GM23338 (cell line): ENCODE data around the gene CNTNAP3. TPM values are rescaled to one million over a fixed set of nuclear protein-coding genes. Genes with fewer than 3 reads are reported as not detected.
"Not testable (repeated sequence)": the region's sequence is repeated elsewhere in the genome, so short reads cannot be mapped to it uniquely, and the experiment has no call there.

Source experiments
- ATAC-seq: fragments of 200-7000 bp; cut with Tn5 transposase; 3 replicates; pipeline ENCODE4 v1.9.1; 2020
- DNase-seq: peaks from one replicate; pipeline ENCODE4 v3.0.0-alpha.2; 2015; ENCODE audit warnings: low spot score
- H2AFZ ChIP-seq: fragments of 200-600 bp; sonication (generic); 2 replicates; pipeline ENCODE4 v1.8.0; 2016; ENCODE audit warnings: antibody characterized with exemption, mild to moderate bottlenecking, moderate library complexity
- H3F3A ChIP-seq: fragments of 200-600 bp; sonication (generic); replicated peaks from 2 replicates; pipeline ENCODE4 v1.8.0; 2017; ENCODE audit warnings: antibody characterized with exemption, mixed run types, low read depth
- H3K27ac ChIP-seq: fragments of 200-600 bp; sonication (generic); 2 replicates; pipeline ENCODE4 v1.6.1; 2016; ENCODE audit warnings: low read depth
- H3K27me3 ChIP-seq: fragments of 200-600 bp; sonication (generic); 2 replicates; pipeline ENCODE4 v1.8.0; 2016; ENCODE audit warnings: mild to moderate bottlenecking, mixed run types, moderate library complexity; ENCODE audit not compliant: insufficient read depth
- H3K36me3 ChIP-seq: fragments of 200-600 bp; sonication (generic); 2 replicates; pipeline ENCODE4 v1.8.0; 2016; ENCODE audit warnings: mild to moderate bottlenecking; ENCODE audit not compliant: insufficient read depth
- H3K4me1 ChIP-seq: fragments of 200-600 bp; sonication (generic); 2 replicates; pipeline ENCODE4 v1.8.0; 2016; ENCODE audit warnings: mild to moderate bottlenecking, moderate library complexity; ENCODE audit not compliant: insufficient read depth
- H3K4me2 ChIP-seq: fragments of 200-600 bp; sonication (generic); 2 replicates; pipeline ENCODE4 v1.7.1; 2017; ENCODE audit warnings: mixed run types
- H3K4me3 ChIP-seq: fragments of 200-600 bp; sonication (generic); 2 replicates; pipeline ENCODE4 v1.6.1; 2016; ENCODE audit warnings: mixed run types
- H3K79me2 ChIP-seq: fragments of 200-600 bp; sonication (generic); replicated peaks from 2 replicates; pipeline ENCODE4 v1.8.0; 2017; ENCODE audit warnings: mild to moderate bottlenecking; ENCODE audit not compliant: insufficient read depth
- H3K9me2 ChIP-seq: fragments of 200-600 bp; sonication (generic); 2 replicates; pipeline ENCODE4 v1.8.0; 2017; ENCODE audit not compliant: insufficient read depth
- H4K20me1 ChIP-seq: fragments of 200-600 bp; sonication (generic); replicated peaks from 2 replicates; pipeline ENCODE4 v1.8.0; 2017; ENCODE audit warnings: mild to moderate bottlenecking; ENCODE audit not compliant: insufficient read depth
- H3K27ac Mint-ChIP-seq: 2 replicates; pipeline ENCODE4 v1.8.0; 2020; ENCODE audit warnings: inconsistent platforms, mild to moderate bottlenecking, moderate library complexity, mixed read lengths
- H3K27me3 Mint-ChIP-seq: 3 replicates; pipeline ENCODE4 v1.8.0; 2022; ENCODE audit warnings: low read depth, mild to moderate bottlenecking, moderate library complexity, mixed read lengths, inconsistent platforms; ENCODE audit not compliant: insufficient read depth, poor library complexity
- H3K36me3 Mint-ChIP-seq: 3 replicates; pipeline ENCODE4 v1.8.0; 2021; ENCODE audit warnings: low read depth, mild to moderate bottlenecking, inconsistent platforms, moderate library complexity, mixed read lengths
- H3K4me1 Mint-ChIP-seq: 3 replicates; pipeline ENCODE4 v1.8.0; 2020; ENCODE audit warnings: mild to moderate bottlenecking, inconsistent platforms, mixed read lengths
- H3K4me3 Mint-ChIP-seq: 3 replicates; pipeline ENCODE4 v1.8.0; 2021; ENCODE audit warnings: moderate library complexity, mild to moderate bottlenecking, inconsistent platforms, mixed read lengths
- H3K9me3 Mint-ChIP-seq: 3 replicates; pipeline ENCODE4 v1.8.0; 2020; ENCODE audit warnings: moderate library complexity, mild to moderate bottlenecking, inconsistent platforms, mixed read lengths
- polyA plus RNA-seq: library from polyadenylated mRNA; unstranded; fragments of >200 nt; fragmentation: Nextera tagmentation; extraction: Ambion mirVana; gene quantifications from 2 replicates; pipeline ENCODE4 v1.2.1, GENCODE V29; 2016
- total RNA-seq: library from RNA; depleted of rRNA; stranded (reverse); fragments of >200 nt; shearing (Covaris generic); gene quantifications from 2 replicates; pipeline ENCODE4 v1.2.3, GENCODE V29; 2014

The CNTNAP3 gene
- total and polyA plus RNA-seq, 2 experiments from 2014 or later = 3.1 to 11.4 TPM

- not testable (repeated sequence) for H3F3A ChIP-seq, ATAC-seq, H3K79me2 ChIP-seq, H3K9me2 ChIP-seq, H3K4me3 ChIP-seq, H3K4me1 Mint-ChIP-seq, H2AFZ ChIP-seq, H3K4me2 ChIP-seq, H3K9me3 Mint-ChIP-seq, H3K27me3 ChIP-seq, H3K27ac ChIP-seq, H3K36me3 Mint-ChIP-seq, H3K27ac Mint-ChIP-seq, H4K20me1 ChIP-seq, H3K4me3 Mint-ChIP-seq, H3K27me3 Mint-ChIP-seq, H3K4me1 ChIP-seq, H3K36me3 ChIP-seq, DNase-seq
These were observed 81.3 kb downstream of the CNTNAP3 start for GRCh38 chr9:39206643-39207042.

DNA sequence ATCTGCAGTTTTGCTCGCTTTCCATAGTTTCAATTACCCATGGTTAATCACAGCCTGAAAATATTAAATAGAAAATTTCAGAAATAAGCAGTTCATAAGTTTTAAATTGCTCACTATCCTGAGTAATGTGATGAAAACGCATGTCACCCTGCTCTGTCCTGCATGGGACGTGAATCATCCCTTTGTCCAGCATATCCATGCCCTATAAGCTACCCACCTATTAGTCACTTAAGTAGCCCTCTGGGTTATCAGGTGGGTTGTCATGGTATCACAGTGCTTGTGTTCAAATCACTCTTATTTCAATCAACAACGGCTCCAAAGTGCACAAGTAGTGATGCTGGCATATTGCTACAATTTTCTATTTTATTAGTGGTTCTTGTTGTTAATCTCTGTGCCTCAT lies 82.1 kb downstream of the CNTNAP3 start:
- H2AFZ ChIP-seq, H3K27ac Mint-ChIP-seq, H3K79me2 ChIP-seq, H3K4me3 Mint-ChIP-seq, H3K9me3 Mint-ChIP-seq, H3K27me3 Mint-ChIP-seq, H3K36me3 ChIP-seq, ATAC-seq, H3K4me1 ChIP-seq, H3K27me3 ChIP-seq, H3K4me1 Mint-ChIP-seq, H3K4me2 ChIP-seq, H4K20me1 ChIP-seq, DNase-seq, H3K36me3 Mint-ChIP-seq, H3K9me2 ChIP-seq, H3F3A ChIP-seq, H3K27ac ChIP-seq, H3K4me3 ChIP-seq: not testable (repeated sequence)

- not testable (repeated sequence) for H3K27ac Mint-ChIP-seq, H4K20me1 ChIP-seq, H2AFZ ChIP-seq, H3K4me1 ChIP-seq, H3K27me3 Mint-ChIP-seq, H3K9me3 Mint-ChIP-seq, H3K79me2 ChIP-seq, H3K9me2 ChIP-seq, H3K4me2 ChIP-seq, H3K4me1 Mint-ChIP-seq, H3K4me3 Mint-ChIP-seq, DNase-seq, H3K4me3 ChIP-seq, ATAC-seq, H3K27ac ChIP-seq, H3K36me3 ChIP-seq, H3F3A ChIP-seq, H3K36me3 Mint-ChIP-seq, H3K27me3 ChIP-seq
These were observed 87.6 kb downstream of the CNTNAP3 start for GRCh38 chr9:39200412-39200811.

DNA sequence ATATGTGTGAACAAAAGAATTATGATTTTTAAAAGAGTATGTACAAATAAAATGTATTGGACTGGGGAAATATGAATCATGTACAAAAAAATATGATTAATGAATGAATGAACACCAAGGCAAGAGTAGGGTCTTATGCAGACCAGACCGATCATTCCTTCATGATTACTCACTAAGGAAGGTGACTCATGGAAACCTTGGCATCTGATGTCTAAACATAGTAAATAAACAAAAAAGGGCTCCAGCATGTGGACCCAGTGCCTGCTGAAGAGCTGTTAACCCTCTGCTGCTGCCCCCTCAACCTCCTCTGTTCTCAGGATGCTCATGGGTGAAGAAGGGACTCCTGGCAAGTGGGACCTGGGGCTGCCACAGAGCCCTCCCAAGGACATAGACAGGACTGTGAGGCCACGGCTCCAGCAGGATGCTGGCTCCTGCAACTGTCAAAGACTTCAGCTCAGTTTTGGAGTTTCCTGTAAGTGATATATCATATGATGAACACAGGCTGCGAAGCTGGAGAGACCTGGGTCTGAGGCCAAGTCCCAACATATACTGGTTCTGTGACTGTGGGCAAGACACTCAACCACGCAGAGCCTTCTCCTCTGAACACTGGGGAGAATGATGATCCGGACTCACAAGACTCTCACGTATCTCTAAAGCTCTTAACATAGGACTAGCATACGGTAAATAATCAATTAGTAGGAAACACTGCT lies 89.8 kb downstream of the CNTNAP3 start:
- ATAC-seq, H2AFZ ChIP-seq, H3K9me3 Mint-ChIP-seq, H3K27ac Mint-ChIP-seq, H3K4me3 ChIP-seq, H3K4me1 ChIP-seq, H3K27me3 ChIP-seq, H4K20me1 ChIP-seq, H3K36me3 ChIP-seq, DNase-seq, H3K79me2 ChIP-seq, H3K9me2 ChIP-seq, H3K4me3 Mint-ChIP-seq, H3K27ac ChIP-seq, H3K36me3 Mint-ChIP-seq, H3K4me1 Mint-ChIP-seq, H3K27me3 Mint-ChIP-seq, H3F3A ChIP-seq, H3K4me2 ChIP-seq: not testable (repeated sequence)

DNA sequence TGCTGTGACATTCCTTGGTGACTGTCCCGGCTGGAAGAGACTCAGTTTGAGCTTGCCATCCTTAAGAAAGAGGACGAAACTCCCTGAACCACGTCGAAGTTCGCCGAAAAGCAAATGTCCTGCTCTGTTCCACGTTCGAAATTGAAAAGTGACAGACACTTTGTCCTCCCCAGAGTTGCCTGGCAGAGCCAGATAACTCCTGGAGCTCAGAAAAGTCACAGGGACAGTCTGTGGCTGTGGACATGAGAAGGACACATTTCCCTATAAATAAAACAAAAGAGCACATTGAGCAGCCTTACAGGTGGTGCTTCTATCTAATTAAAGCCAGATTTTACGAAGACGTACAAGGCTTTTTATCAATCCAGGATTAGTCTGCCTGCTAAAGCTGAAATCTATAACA lies 116.6 kb downstream of the CNTNAP3 start:
- H3K4me3 Mint-ChIP-seq, H3K27me3 Mint-ChIP-seq, H3K27ac Mint-ChIP-seq: not testable (repeated sequence)

DNA sequence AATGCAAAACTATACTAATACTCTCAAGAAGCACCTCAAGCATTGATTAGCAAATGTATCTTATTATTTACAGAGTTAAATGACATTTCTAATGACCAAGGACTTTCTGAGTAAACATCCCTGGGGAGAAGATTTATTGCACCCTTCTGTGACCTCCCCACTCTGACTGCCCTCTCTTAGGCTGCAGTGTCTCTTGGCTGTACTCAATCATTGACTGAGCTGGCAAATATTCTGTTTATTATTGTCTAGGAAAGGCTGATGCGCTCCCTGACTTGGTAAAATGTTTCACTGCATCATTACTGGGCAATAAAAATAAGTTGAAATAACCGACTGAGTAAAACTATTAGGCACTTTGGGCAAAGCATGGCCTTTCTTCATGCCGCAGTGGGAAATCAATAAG lies 130.3 kb downstream of the CNTNAP3 start:
- H4K20me1 ChIP-seq, H3K27ac Mint-ChIP-seq, H3K27ac ChIP-seq, H3K27me3 Mint-ChIP-seq, H3K4me1 Mint-ChIP-seq, ATAC-seq, H3K4me3 ChIP-seq, DNase-seq, H3K79me2 ChIP-seq, H3K36me3 ChIP-seq, H3K4me1 ChIP-seq, H3F3A ChIP-seq, H2AFZ ChIP-seq, H3K27me3 ChIP-seq, H3K4me3 Mint-ChIP-seq, H3K9me2 ChIP-seq, H3K9me3 Mint-ChIP-seq, H3K36me3 Mint-ChIP-seq, H3K4me2 ChIP-seq: not testable (repeated sequence)

More for the DNA sequence above, 116.6 kb downstream of the CNTNAP3 start:
- not testable (repeated sequence) for H3K4me3 ChIP-seq, H3K79me2 ChIP-seq, H2AFZ ChIP-seq, H3K4me2 ChIP-seq, H3K36me3 ChIP-seq, H3K9me2 ChIP-seq, H3K4me1 ChIP-seq, H3K27me3 ChIP-seq, H3K9me3 Mint-ChIP-seq, ATAC-seq, H4K20me1 ChIP-seq, H3K4me1 Mint-ChIP-seq, H3F3A ChIP-seq, H3K27ac ChIP-seq, DNase-seq, H3K36me3 Mint-ChIP-seq
